ENCODE measurements around the gene GNG2.

GRCh38 chr14:51929166-51929565 is 68.8 kb downstream of the GNG2 start:
- TF ChIP-seq, protein P1, sequence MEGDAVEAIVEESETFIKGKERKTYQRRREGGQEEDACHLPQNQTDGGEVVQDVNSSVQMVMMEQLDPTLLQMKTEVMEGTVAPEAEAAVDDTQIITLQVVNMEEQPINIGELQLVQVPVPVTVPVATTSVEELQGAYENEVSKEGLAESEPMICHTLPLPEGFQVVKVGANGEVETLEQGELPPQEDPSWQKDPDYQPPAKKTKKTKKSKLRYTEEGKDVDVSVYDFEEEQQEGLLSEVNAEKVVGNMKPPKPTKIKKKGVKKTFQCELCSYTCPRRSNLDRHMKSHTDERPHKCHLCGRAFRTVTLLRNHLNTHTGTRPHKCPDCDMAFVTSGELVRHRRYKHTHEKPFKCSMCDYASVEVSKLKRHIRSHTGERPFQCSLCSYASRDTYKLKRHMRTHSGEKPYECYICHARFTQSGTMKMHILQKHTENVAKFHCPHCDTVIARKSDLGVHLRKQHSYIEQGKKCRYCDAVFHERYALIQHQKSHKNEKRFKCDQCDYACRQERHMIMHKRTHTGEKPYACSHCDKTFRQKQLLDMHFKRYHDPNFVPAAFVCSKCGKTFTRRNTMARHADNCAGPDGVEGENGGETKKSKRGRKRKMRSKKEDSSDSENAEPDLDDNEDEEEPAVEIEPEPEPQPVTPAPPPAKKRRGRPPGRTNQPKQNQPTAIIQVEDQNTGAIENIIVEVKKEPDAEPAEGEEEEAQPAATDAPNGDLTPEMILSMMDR (IDR thresholded peaks at IDR 0.05; ENCODE audit: insufficient read depth, low read length, poor library complexity, severe bottlenecking), result no peak
- no peak for TF ChIP-seq EZH2phosphoT487 (conservative IDR thresholded peaks at IDR 0.05; ENCODE audit: low read length)
